ENCODE data around the gene CNIH1. TPM values are rescaled to one million over a fixed set of nuclear protein-coding genes. Genes with fewer than 3 reads are reported as not detected.

The CNIH1 gene
- total RNA-seq, 1 experiment from 2014 or later, result 149 TPM

GRCh38 chr14:54425537-54426274 lies 15.5 kb downstream of the CNIH1 start:
- no peaks in the 10 kb centered on the region for H3K9me3 ChIP-seq (ENCODE audit: control insufficient read depth in 1 of 2, insufficient read depth in 1 of 2, low read depth in 1 of 2, low read length in 2 of 2)
- H3K4me1 ChIP-seq (ENCODE audit: control insufficient read depth in 1 of 2, insufficient read depth in 2 of 2, low read length in 2 of 2), result peaks cover 0 to under 1% of the 10 kb centered on the region in 2 experiments; a peak in 1 of 4 replicates
- TF ChIP-seq POLR2AphosphoS5 (IDR thresholded peaks at IDR 0.05; ENCODE audit: low read depth, low read length) (no peak), POLR2A (IDR thresholded peaks at IDR 0.05; ENCODE audit: borderline replicate concordance, extremely low read depth, insufficient read depth, insufficient read length) (no peak)
- no TSS peak for BruUV-seq (replicated peaks)
- ChIA-PET RAD21 (ENCODE audit: low non-redundant PET in 1 of 2, low total read pairs in 2 of 2, uncharacterized antibody in 2 of 2, unreplicated experiment in 2 of 2) (no interaction called here), POLR2A (no interaction called here), CTCF (no interaction called here)
- H2AFZ ChIP-seq (ENCODE audit: low read depth, low read length, poor library complexity, severe bottlenecking), result no peak overlapping the region
- H3K4me3 ChIP-seq (replicated peaks in 1 of 2; ENCODE audit: low read depth in 1 of 2, low read length in 2 of 2), result no peak overlapping the region
- no peaks in the 10 kb centered on the region for H3K9me2 ChIP-seq (ENCODE audit: insufficient read depth)
- H4K20me1 ChIP-seq (ENCODE audit: insufficient read depth), result no peaks in the 10 kb centered on the region
- no peak overlapping the region for H3K9ac ChIP-seq (ENCODE audit: low read length)
- intact Hi-C loops (cut with micrococcal nuclease), result no loop called here
- H3K27me3 ChIP-seq (ENCODE audit: insufficient read depth, low read length), result no peaks in the 10 kb centered on the region
- ATAC-seq (no peak), DNase-seq (ENCODE audit: low read depth, low spot score) (no peak)
- H3K79me2 ChIP-seq (ENCODE audit: insufficient read depth, low read length), result peaks cover 22% of the 10 kb centered on the region
- peaks cover 14 to 36% of the 10 kb centered on the region in 2 experiments; a peak in 3 of 4 replicates for H3K36me3 ChIP-seq (ENCODE audit: control insufficient read depth in 1 of 2, insufficient read depth in 2 of 2, low read length in 2 of 2)
- H3K27ac ChIP-seq (ENCODE audit: low read depth, low read length), result no peak overlapping the region
- no peak overlapping the region for H3K4me2 ChIP-seq (ENCODE audit: low read length)

GRCh38 chr14:54425068-54425467 lies 16.1 kb downstream of the CNIH1 start:
- no peaks in the 10 kb centered on the region for H4K20me1 ChIP-seq (ENCODE audit: insufficient read depth)
- DNase-seq (ENCODE audit: low read depth, low spot score) (no peak), ATAC-seq (no peak)
- H3K9me3 ChIP-seq (ENCODE audit: control insufficient read depth in 1 of 2, insufficient read depth in 1 of 2, low read depth in 1 of 2, low read length in 2 of 2), result no peaks in the 10 kb centered on the region
- BruUV-seq (replicated peaks), result no TSS peak
- TF ChIP-seq FOSL1 (IDR thresholded peaks at IDR 0.05; ENCODE audit: low read depth) (no peak), TCF7L2 (IDR thresholded peaks at IDR 0.05; ENCODE audit: borderline replicate concordance, extremely low read depth, insufficient read depth, insufficient read length) (no peak), ZNF274 (IDR thresholded peaks at IDR 0.05; ENCODE audit: low read depth, low read length) (no peak), EZH2 (IDR thresholded peaks at IDR 0.05) (no peak), POLR2AphosphoS5 (IDR thresholded peaks at IDR 0.05; ENCODE audit: low read depth, low read length) (no peak), ELF1 (IDR thresholded peaks at IDR 0.05; ENCODE audit: borderline replicate concordance, low read depth) (no peak), POLR2A (IDR thresholded peaks at IDR 0.05; ENCODE audit: borderline replicate concordance, extremely low read depth, insufficient read depth, insufficient read length) (no peak)
- intact Hi-C loops (cut with micrococcal nuclease), result no loop called here
- ChIA-PET RAD21 (ENCODE audit: low non-redundant PET in 1 of 2, low total read pairs in 2 of 2, uncharacterized antibody in 2 of 2, unreplicated experiment in 2 of 2) (no interaction called here), CTCF (no interaction called here), POLR2A (no interaction called here)
- H3K36me3 ChIP-seq (ENCODE audit: control insufficient read depth in 1 of 2, insufficient read depth in 2 of 2, low read length in 2 of 2), result peaks cover 10 to 32% of the 10 kb centered on the region in 2 experiments; a peak in 3 of 4 replicates
- H3K4me3 ChIP-seq (replicated peaks in 1 of 2; ENCODE audit: low read depth in 1 of 2, low read length in 2 of 2), result no peak overlapping the region
- no peaks in the 10 kb centered on the region for H3K9me2 ChIP-seq (ENCODE audit: insufficient read depth)
- H2AFZ ChIP-seq (ENCODE audit: low read depth, low read length, poor library complexity, severe bottlenecking), result no peak overlapping the region
- H3K79me2 ChIP-seq (ENCODE audit: insufficient read depth, low read length), result peaks cover 16% of the 10 kb centered on the region
- H3K4me1 ChIP-seq (ENCODE audit: control insufficient read depth in 1 of 2, insufficient read depth in 2 of 2, low read length in 2 of 2), result peaks cover 0 to 5% of the 10 kb centered on the region in 2 experiments; a peak in 1 of 4 replicates
- no peak overlapping the region for H3K27ac ChIP-seq (ENCODE audit: low read depth, low read length)
- H3K27me3 ChIP-seq (ENCODE audit: insufficient read depth, low read length), result no peaks in the 10 kb centered on the region
- no peak overlapping the region for H3K9ac ChIP-seq (ENCODE audit: low read length)
- H3K4me2 ChIP-seq (ENCODE audit: low read length), result no peak overlapping the region
